A204.1 (cell line): ENCODE data around the gene MYO3B.

ENCODE experiments used
- FAIRE-seq: peaks from 2 replicates; lab custom pipeline; 2012; peaks lifted over from hg19 to GRCh38; lab: Jason Lieb, UNC

Gene MYO3B

GRCh38 chr2:170161516-170162270 lies 16.3 kb upstream of the MYO3B start:
- FAIRE-seq, result no peak

- no peak for FAIRE-seq
Observed at GRCh38 chr2:170162271-170162632, 15.7 kb upstream of the MYO3B start.

DNA sequence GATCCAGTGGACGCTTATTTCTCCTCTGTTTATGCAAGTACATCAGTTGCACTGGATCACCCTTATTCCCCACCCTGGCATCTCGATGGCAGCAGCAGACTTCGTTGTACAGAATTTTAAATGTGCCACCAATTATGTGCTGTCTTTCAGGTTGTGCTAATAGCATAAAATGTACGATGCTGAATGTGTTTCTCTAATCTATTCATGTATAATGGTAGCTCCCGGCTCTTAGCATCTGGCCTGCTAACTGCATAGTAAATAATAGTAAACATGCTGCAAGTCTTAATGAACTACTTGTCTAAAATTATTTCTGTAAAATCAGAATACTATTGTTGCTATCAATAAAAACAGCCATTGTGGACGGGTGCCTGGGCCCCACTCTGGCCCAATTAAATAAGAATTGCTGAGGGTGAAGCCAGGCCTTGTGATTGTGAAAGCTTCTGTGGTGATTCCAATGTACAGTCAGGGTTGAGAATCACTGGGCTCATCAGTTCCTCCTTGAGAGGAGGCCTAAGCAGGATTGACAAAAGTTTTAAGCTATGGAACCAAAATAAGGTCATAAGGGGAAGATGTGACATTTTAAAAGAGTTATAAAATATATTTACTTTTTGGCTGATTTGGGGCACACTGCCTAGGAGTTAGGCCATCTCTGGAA lies 14.4 kb upstream of the MYO3B start:
- FAIRE-seq, result no peak

DNA sequence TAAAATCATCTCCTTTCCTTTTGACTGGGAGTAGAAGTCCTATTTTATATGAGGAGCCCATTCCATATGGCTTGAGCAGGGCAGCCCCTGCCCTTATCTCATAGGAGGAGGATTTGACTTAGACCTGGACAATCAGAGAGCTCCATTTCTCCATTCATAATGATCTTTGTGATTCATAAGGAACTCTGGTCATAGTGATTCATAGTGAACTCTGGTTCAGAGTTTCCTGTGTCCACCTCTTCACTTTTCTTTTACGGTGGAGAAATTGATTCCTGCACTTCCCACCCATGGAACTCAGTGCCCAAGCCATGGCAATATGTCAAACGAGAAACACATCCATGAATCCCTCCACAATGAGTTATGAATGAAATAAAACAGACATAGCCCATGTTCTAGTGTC lies 12.8 kb upstream of the MYO3B start:
- FAIRE-seq, result no peak

DNA sequence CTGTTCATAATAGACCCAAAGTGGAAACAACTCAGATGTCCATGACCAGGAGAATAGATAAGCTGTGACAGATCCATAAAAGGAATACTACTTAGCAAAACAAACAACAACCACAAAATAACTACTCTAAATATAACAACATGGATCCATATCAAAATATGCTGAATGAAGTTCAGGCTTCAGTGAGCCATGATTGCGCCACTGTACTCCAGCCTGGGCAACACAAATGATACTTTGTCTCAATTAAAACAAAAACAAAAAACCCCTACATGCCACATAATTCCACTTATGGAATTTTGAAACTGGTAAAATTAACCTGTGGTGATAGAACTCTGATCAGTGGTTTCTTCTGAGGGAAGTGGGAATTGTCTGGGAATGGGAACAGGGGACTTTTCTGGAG lies 11.2 kb upstream of the MYO3B start:
- FAIRE-seq, result no peak

GRCh38 chr2:170170281-170171040 lies 7.5 kb upstream of the MYO3B start:
- FAIRE-seq, result no peak

- no peak for FAIRE-seq
Observed at GRCh38 chr2:170176212-170176611, 1.7 kb upstream of the MYO3B start.

GRCh38 chr2:170180031-170180566 lies 2.2 kb downstream of the MYO3B start:
- FAIRE-seq, result no peak

DNA sequence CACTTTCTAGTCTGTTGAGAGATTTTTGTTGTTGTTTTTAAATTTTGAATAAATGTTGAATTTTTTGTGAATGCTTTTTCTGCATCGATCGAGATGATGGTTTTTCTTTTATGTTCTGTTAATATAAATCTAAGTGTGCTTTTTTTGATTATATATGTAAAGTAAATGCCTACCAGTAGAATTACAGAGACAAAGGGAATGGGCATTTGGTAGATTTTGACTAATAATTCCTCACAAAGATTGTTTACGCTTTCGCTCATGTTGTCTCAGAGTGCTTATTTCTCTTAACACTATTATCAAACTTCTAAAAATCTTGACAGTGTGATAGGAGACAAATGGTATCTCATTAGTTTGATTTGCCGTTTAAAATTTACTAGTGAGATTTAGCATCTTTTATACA lies 3.7 kb downstream of the MYO3B start:
- no peak for FAIRE-seq

GRCh38 chr2:170185319-170185718 lies 7.4 kb downstream of the MYO3B start:
- no peak for FAIRE-seq

DNA sequence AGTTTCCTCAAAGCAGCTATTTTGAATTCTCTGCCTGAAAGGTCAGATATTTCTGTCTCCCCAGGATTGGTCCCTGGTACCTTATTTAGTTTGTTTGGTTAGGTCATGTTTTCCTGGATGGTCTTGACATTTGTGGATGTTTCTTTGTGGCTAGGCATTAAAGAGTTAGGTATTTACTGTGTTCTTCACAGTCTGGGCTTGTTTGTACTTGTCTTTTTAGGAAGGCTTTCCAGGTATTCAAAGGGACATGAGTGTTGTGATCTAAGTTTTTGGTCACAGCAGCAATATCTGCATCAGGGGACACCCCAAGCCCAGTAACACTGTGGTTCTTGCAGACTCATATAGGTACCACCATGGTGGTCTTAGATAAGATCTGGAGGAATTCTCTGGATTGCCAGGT lies 11.8 kb downstream of the MYO3B start:
- FAIRE-seq, result no peak

GRCh38 chr2:170190172-170190571 lies 12.2 kb downstream of the MYO3B start:
- FAIRE-seq, result no peak

DNA sequence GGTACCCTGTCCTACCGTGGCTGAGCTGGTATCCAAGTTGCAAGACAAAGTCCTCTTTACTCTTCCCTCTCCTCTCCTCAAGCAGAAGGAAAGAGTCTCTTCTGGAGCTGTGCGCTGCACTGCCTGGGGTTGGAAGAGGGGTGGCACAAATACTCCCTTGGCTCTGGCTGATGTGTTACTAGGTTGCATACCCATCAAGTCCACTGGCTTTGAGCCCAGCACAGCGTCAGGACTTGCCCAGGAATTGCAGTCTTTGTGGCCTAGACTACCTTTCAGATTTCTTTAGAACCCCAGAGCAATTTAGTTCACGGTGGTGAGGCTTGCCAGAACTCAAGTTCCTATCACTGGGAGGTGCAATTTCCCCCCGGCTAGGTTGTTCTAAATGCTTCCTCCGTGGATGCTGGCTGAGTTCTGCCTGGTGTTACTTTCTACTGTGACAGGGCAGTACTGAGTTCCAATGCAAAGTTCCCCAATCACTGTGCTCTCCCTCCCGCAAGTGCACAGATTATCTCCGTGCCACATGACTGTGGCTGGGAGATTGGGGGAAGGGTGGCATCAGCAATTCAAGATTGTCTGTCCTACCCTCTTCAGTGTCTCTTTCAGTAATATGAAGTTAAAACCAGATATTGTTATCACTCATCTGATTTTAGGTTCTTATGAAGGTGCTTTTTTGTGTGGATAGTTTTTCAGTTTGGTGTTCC lies 13.4 kb downstream of the MYO3B start:
- FAIRE-seq, result no peak

DNA sequence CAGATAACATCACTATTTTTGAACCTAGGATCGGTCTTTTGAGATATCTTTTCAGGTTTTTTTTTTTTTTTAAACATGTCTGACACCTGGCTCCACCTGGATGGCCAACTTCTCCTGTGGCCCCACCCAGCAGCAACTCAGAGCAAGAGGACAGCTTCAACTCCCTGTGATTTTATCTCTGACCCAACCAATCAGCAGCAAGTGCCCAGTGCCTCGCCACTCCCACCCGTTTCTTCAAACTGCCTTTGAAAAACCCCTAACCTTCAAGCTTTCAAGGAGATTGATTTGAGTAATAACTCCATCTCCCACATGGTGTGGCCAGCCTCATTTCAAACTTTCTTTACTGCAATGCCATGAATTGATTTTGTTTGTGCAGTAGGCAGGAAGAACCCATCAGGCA lies 19.0 kb downstream of the MYO3B start:
- FAIRE-seq, result no peak

DNA sequence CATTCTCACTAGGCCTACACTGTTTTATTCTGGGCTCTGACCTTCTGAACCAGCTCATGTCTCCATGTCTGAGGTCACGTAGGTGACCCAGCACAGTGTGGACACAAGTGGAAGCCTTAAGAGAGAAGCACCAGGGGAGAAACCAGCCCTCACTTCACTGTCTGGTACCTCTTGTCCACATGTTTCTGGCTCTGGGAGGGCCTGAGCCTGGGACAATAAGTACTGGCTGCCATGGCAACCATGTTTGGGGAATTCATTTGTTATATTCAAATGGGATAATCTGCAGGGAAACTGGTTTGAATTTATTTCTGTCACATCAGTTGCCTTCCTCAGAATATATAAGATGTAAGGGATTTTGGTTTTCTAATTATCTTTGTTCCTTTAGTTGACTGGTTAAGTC lies 23.3 kb downstream of the MYO3B start:
- FAIRE-seq, result no peak

DNA sequence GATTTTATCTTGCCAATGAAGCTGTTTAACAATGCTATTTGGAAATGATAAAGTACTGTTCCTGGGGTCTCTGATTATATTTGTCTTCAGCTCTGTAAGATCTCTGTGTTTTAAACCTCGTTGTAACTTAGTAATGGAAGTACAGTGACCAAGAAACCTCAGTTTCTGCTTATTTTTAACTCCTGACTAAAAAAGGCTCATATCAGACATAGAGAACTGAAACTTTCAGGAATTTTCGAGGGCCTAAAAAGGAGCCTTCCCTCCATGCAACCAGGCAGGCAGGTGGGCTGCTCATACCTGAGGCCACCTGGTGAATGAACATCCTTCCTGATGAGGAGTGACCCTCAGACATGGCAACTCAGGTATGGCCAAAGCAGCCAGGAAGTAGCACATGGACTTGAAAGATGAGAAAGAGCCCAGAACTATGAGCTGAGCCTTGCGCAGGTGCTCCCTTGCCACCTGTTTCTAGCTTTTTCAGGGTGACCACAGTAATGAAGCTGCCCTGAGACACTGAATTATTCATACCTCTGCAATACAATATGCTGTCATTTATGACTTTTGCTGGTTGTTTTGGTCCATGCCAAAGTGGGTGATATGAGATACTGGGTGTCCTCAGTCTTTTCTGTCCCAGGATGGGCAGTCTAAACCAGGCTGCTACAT lies 23.9 kb downstream of the MYO3B start:
- FAIRE-seq, result no peak

- no peak for FAIRE-seq
Observed at GRCh38 chr2:170202437-170202836, 24.5 kb downstream of the MYO3B start.

DNA sequence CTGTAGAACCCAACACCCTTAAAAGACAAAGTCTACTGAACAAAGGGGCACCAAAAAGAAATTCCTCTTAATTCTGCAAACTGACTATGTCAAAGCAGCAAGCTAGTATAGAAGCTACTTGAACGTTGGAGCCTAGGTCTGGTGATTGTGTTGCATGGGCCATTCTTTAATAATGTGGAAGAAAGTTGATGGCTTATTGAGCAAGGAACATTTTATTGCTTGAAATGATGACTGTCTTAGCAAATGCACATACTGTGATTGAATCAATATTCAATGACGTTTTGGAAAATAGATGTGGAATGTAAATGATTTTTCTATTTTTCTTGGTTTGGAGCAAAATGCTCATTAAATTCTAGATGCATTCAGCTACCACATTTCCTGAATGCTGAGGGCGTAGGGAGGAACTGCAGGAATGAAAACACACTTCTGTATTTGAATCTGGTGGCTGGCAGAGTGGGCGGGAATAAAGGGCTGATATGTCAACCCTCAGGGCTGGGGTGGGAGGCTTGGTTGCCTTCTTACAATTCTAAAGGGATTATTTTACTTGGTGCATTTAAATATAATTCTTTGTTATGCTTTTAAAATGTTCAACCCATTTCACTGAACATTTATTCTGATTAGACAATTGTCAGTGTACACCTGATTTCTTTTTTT lies 26.5 kb downstream of the MYO3B start:
- no peak for FAIRE-seq

- FAIRE-seq, result no peak
Observed at GRCh38 chr2:170206246-170206645, 28.3 kb downstream of the MYO3B start.

GRCh38 chr2:170206805-170207407 lies 29.0 kb downstream of the MYO3B start:
- no peak for FAIRE-seq

DNA sequence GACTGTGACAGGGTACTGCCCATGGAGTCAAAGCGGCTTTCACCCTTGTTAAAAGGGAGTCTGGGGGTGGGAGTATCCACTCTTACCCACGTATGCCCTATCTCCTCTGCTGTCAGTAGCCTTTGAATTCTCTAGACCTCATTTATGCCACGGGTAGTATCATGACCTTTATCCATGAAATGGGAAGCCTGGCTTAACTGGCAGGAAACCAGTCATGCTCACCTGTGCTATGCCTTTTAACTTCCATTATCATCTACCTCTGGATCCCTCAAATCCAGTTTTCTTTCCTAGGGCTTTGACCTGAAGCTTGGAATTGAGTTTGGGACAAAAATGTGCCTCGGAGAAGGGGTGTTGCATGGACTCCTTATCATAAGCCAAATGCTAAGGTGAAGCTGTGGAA lies 30.0 kb downstream of the MYO3B start:
- no peak for FAIRE-seq
